OCI-M1 (cell line): ENCODE results near the gene AGK.
"Not testable (repeated sequence)": the region's sequence is repeated elsewhere in the genome, so short reads cannot be mapped to it uniquely, and the experiment has no call there.

Experiments used
- DNase-seq: peaks from one replicate; lab custom pipeline; 2025; lab: John Stamatoyannopoulos, UW

The AGK gene

GRCh38 chr7:141679014-141679413, 127.8 kb downstream of the AGK start:
- DNase-seq, result no peak

GRCh38 chr7:141685285-141686023, 134.2 kb downstream of the AGK start:
- DNase-seq, result no peak

- no peak for DNase-seq
Observed at GRCh38 chr7:141686074-141686473, 134.9 kb downstream of the AGK start.

GRCh38 chr7:141686670-141687069, 135.5 kb downstream of the AGK start:
- DNase-seq, result no peak

DNA sequence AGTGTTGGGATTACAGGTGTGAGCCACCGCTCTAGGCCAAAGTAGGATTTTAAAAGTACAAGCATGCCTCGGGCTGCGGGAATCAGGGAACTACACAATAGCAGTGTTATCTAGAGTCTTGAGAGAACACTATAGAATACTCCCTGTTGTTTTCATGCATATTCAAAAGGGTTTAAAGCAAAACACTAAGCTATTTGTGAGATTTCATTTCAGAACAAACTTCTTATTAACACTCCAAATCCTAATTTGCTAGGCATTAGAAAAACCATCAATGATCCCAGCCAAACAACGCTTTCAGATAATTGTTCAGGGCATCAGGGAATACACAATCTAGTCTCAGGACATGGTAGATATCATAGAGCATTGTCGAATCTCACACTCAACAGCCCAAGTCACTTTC, 136.8 kb downstream of the AGK start:
- no peak for DNase-seq

GRCh38 chr7:141689072-141689825, 138.0 kb downstream of the AGK start:
- not testable (repeated sequence) for DNase-seq

GRCh38 chr7:141691540-141691939, 140.3 kb downstream of the AGK start:
- no peak for DNase-seq

DNA sequence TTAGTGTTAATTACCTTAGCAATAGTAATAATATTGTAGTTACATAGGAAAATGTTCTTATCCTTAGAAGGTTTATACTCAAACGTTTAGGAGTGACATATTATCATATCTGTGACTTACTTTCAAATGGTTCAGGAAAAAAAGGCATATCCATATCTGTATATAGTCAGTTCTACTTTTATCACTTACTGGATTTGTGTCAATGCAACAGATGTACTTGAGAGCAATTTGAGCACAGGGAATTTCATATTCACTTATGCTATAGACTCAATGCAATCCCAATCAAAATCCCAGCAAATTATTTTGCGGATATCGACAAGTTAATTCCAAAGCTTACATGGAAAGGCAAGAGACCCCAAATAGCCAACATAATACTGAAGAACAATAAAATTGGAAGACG, 140.8 kb downstream of the AGK start:
- no peak for DNase-seq

GRCh38 chr7:141693082-141693481, 141.9 kb downstream of the AGK start:
- DNase-seq, result no peak

GRCh38 chr7:141695803-141696289, 144.6 kb downstream of the AGK start:
- no peak for DNase-seq

DNA sequence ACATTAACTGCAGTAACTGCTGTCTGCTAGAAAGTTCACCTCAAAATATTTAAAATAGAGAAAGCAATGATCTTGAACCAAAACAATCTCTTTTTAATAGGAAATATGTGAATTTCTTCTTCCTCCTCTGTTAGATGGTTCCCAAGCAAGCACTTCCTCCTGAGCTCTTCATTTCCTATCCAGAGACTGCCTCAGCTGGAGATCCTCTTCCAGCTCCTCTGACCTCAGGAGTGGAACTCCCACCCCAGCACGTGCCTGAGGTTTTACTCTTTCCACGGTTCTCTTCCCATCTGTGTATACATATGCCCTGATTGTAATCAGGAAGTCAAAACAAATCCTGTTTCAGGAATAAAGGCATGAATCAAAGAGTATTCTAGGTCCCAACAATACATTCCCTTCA, 145.1 kb downstream of the AGK start:
- DNase-seq, result no peak

DNA sequence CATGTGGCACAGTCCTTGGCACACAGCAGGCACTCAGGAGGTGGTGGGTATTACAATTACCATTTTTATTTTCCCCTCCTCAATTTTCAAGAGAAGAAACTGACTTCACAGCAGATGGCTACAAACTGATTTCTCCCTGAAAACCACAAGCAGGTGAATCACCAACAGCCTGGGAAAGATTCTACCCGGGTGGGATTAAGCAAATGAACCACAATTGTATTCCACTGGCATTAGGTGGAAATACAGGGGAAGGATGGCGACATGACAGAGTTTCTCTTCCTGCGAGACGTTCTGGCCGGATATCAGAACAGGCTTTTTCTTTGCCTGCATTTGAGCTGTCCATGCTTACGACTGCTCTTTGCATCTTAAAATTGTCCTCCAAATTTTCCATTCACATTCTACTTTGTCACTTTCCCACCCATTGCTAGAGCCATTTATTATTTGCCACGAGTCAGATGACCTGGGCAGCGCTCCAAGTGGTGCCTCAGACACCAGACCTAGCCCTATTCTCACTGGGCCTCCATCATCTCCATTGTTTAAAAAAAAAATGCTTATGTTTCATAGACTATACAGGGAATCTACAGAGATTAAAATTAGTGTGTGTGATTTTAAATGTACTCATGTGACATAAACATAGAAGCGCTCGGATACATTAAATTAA, 146.1 kb downstream of the AGK start:
- DNase-seq, result no peak

GRCh38 chr7:141698247-141699015, 147.2 kb downstream of the AGK start:
- peak; percentile 19 for DNase-seq

DNA sequence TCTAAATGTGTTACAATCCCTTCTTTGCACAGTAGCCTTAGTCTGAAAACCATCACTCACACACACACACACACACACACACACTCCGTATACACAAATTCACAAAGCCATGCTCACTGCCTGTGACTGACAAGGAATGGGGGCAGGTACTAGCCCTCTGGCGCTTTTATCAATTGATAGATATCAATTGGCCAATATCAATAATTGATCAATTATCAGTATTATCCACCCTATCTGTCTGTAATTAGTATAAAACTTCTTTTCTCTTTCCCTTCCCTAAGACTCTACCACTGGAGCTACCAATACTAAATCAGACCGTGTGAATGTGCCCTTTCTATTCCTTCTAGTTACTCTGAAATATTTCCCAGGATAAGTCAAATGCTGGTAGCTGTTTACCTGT, 148.7 kb downstream of the AGK start:
- no peak for DNase-seq

GRCh38 chr7:141700296-141700847, 149.2 kb downstream of the AGK start:
- no peak for DNase-seq

DNA sequence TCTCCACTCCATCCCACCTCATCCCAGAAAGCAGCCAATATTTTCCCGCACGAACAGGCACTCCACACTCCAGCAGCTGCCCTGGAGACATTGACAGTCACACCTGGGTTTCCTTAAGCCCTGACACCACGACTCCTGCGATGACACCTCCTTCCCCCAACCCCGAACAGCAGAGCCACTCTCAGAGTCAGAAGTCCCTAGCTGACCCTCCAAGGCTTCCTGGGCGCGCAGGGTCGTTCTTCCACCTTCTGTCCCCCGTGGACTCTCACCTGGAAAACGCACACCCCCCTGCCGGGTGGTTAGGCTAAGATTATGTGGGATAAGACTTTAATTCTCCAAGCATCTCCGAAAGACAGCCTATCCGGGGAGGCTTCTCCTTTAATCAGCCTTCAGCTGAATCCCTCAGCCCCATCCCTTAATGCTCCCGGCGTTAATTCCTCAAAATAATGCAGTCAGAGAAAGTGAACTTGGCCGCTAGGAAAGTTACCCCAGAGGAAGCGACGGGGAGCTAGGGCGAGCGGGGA, 149.7 kb downstream of the AGK start:
- no peak for DNase-seq

- peak; percentile 2 for DNase-seq
Observed at GRCh38 chr7:141701489-141702046, 150.4 kb downstream of the AGK start.

GRCh38 chr7:141702047-141702567, 150.9 kb downstream of the AGK start, which contains the start of gene DENND11:
Gene DENND11, minus strand, starts transcription at chr7:141702166. Its CDS starts 13 bp downstream, at chr7:141702153.
- peak; percentile 5 for DNase-seq

DNA sequence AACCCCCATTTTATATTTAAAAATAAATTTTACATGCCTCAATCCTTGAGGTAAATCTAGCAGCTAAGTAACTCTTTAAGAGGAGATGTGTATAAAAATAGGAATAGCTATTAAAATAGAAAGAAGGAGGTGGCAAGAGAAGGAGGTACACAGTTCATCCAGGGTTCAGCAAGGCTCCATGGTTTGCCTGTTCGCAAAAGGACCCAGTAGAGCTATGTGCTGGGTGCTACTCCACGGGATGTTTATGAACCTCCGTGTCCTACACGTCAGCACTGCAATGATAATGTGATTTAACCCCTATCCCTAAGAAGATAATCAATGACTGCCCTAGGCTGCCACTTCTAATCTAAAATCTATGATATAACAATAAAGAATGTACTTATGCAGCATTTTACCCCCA, 151.7 kb downstream of the AGK start:
- DNase-seq, result no peak

DNA sequence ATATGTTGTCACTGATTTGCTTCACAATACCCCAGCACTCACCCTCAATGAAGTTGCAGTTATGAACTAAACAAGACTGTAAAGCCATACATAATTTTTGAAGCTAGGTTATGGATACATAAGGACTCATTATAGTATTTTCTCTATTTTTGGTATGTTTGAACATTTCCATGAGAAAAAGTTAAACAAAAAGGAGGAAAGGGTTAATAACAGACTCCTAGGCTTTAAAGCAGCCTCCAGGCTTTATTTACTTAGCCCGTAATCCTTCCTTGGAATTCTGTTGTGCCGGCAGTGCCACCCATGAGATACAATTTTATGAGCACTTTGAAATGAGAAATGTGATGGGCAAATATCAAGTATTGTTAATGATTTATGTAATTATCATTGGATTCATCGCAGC, 152.9 kb downstream of the AGK start:
- no peak for DNase-seq

- no peak for DNase-seq
Observed at GRCh38 chr7:141704741-141705140, 153.5 kb downstream of the AGK start.
